Mucosa of stomach (tissue), 1 donor: ENCODE measurements around the gene MAP4K3.

Experiments
- H3K27me3 ChIP-seq: one replicate; pipeline ENCODE4 v1.7.0; 2013; ENCODE audit warnings: mild to moderate bottlenecking, low read length; ENCODE audit not compliant: control insufficient read depth, insufficient read depth
- H3K36me3 ChIP-seq: one replicate; pipeline ENCODE4 v1.7.0; 2013; ENCODE audit warnings: low read length; ENCODE audit not compliant: control insufficient read depth, insufficient read depth
- H3K4me1 ChIP-seq: one replicate; pipeline ENCODE4 v1.7.0; 2013; ENCODE audit warnings: mild to moderate bottlenecking, low read length; ENCODE audit not compliant: control insufficient read depth, insufficient read depth
- H3K4me3 ChIP-seq: one replicate; pipeline ENCODE4 v1.7.0; 2013; ENCODE audit warnings: low read length
- H3K9ac ChIP-seq: one replicate; pipeline ENCODE4 v1.7.0; 2013; ENCODE audit warnings: mild to moderate bottlenecking, low read length, moderate library complexity
- H3K9me3 ChIP-seq: one replicate; pipeline ENCODE4 v1.7.0; 2013; ENCODE audit warnings: mild to moderate bottlenecking, low read length, moderate library complexity; ENCODE audit not compliant: control insufficient read depth
- donor health status: Pancreatic carcinoma.

The MAP4K3 gene

GRCh38 chr2:39418491-39418890, 18.6 kb downstream of the MAP4K3 start:
- Histone ChIP-seq H3K4me1 (no peaks in the 10 kb centered on the region), H3K9ac (no peak overlapping the region), H3K9me3 (no peaks in the 10 kb centered on the region), H3K36me3 (no peaks in the 10 kb centered on the region), H3K4me3 (no peak overlapping the region), H3K27me3 (no peaks in the 10 kb centered on the region)

GRCh38 chr2:39416140-39416539, 20.9 kb downstream of the MAP4K3 start:
- Histone ChIP-seq H3K4me1 (no peaks in the 10 kb centered on the region), H3K9me3 (no peaks in the 10 kb centered on the region), H3K36me3 (no peaks in the 10 kb centered on the region), H3K4me3 (no peak overlapping the region), H3K9ac (no peak overlapping the region), H3K27me3 (no peaks in the 10 kb centered on the region)

GRCh38 chr2:39413063-39413737, 23.9 kb downstream of the MAP4K3 start:
- no peaks in the 10 kb centered on the region for H3K27me3 ChIP-seq
- no peaks in the 10 kb centered on the region for H3K4me1 ChIP-seq
- H3K4me3 ChIP-seq: no peak overlapping the region
- no peaks in the 10 kb centered on the region for H3K9me3 ChIP-seq
- no peaks in the 10 kb centered on the region for H3K36me3 ChIP-seq
- H3K9ac ChIP-seq: no peak overlapping the region

- H3K9me3 ChIP-seq: no peaks in the 10 kb centered on the region
- no peak overlapping the region for H3K9ac ChIP-seq
- H3K36me3 ChIP-seq: no peaks in the 10 kb centered on the region
- peaks cover 6% of the 10 kb centered on the region for H3K4me1 ChIP-seq
- H3K27me3 ChIP-seq: no peaks in the 10 kb centered on the region
- H3K4me3 ChIP-seq: no peak overlapping the region
Observed at GRCh38 chr2:39411181-39411944, 25.7 kb downstream of the MAP4K3 start.

- Histone ChIP-seq H3K36me3 (no peaks in the 10 kb centered on the region), H3K4me1 (peaks cover 6% of the 10 kb centered on the region), H3K4me3 (no peak overlapping the region), H3K27me3 (no peaks in the 10 kb centered on the region), H3K9ac (no peak overlapping the region), H3K9me3 (no peaks in the 10 kb centered on the region)
Observed at GRCh38 chr2:39409697-39410389, 27.2 kb downstream of the MAP4K3 start.

- peaks cover 6% of the 10 kb centered on the region for H3K4me1 ChIP-seq
- no peak overlapping the region for H3K9ac ChIP-seq
- H3K27me3 ChIP-seq: no peaks in the 10 kb centered on the region
- H3K9me3 ChIP-seq: no peaks in the 10 kb centered on the region
- no peaks in the 10 kb centered on the region for H3K36me3 ChIP-seq
- no peak overlapping the region for H3K4me3 ChIP-seq
Observed at GRCh38 chr2:39408351-39409136, 28.5 kb downstream of the MAP4K3 start.

GRCh38 chr2:39407516-39408296, 29.4 kb downstream of the MAP4K3 start:
- Histone ChIP-seq H3K4me1 (peaks cover 6% of the 10 kb centered on the region), H3K36me3 (no peaks in the 10 kb centered on the region), H3K27me3 (no peaks in the 10 kb centered on the region), H3K9ac (no peak overlapping the region), H3K4me3 (no peak overlapping the region), H3K9me3 (no peaks in the 10 kb centered on the region)

- Histone ChIP-seq H3K4me1 (peaks cover 6% of the 10 kb centered on the region), H3K36me3 (no peaks in the 10 kb centered on the region), H3K27me3 (no peaks in the 10 kb centered on the region), H3K4me3 (no peak overlapping the region), H3K9ac (no peak overlapping the region), H3K9me3 (no peaks in the 10 kb centered on the region)
Observed at GRCh38 chr2:39405364-39405763, 31.7 kb downstream of the MAP4K3 start.

GRCh38 chr2:39403311-39403710, 33.8 kb downstream of the MAP4K3 start:
- H3K4me1 ChIP-seq: peaks cover 21% of the 10 kb centered on the region
- H3K9ac ChIP-seq: no peak overlapping the region
- no peaks in the 10 kb centered on the region for H3K9me3 ChIP-seq
- no peak overlapping the region for H3K4me3 ChIP-seq
- no peaks in the 10 kb centered on the region for H3K27me3 ChIP-seq
- H3K36me3 ChIP-seq: no peaks in the 10 kb centered on the region

- Histone ChIP-seq H3K27me3 (no peaks in the 10 kb centered on the region), H3K9ac (no peak overlapping the region), H3K9me3 (no peaks in the 10 kb centered on the region), H3K4me3 (no peak overlapping the region), H3K36me3 (no peaks in the 10 kb centered on the region), H3K4me1 (peaks cover 15% of the 10 kb centered on the region)
Observed at GRCh38 chr2:39401319-39401718, 35.8 kb downstream of the MAP4K3 start.

GRCh38 chr2:39399570-39399969, 37.5 kb downstream of the MAP4K3 start:
- H3K36me3 ChIP-seq: no peaks in the 10 kb centered on the region
- H3K9me3 ChIP-seq: no peaks in the 10 kb centered on the region
- H3K4me1 ChIP-seq: peaks cover 15% of the 10 kb centered on the region
- no peaks in the 10 kb centered on the region for H3K27me3 ChIP-seq
- no peak overlapping the region for H3K9ac ChIP-seq
- no peak overlapping the region for H3K4me3 ChIP-seq
